D721Med (cell line): ENCODE data around the gene KCNJ15.

ENCODE experiments used
- DNase-seq: peaks from one replicate; pipeline ENCODE4 v3.0.0; 2011; ENCODE audit warnings: low spot score; ENCODE audit not compliant: insufficient read length
- FAIRE-seq: peaks from 2 replicates; lab custom pipeline; 2011; peaks lifted over from hg19 to GRCh38; lab: Jason Lieb, UNC
- TF ChIP-seq, protein P1 (sequence below): IDR thresholded peaks from 2 replicates; pipeline ENCODE4 v1.5.1; 2012; ENCODE audit warnings: mild to moderate bottlenecking, control low read depth; ENCODE audit not compliant: insufficient read depth; ENCODE audit errors: missing control alignments

The KCNJ15 gene

DNA sequence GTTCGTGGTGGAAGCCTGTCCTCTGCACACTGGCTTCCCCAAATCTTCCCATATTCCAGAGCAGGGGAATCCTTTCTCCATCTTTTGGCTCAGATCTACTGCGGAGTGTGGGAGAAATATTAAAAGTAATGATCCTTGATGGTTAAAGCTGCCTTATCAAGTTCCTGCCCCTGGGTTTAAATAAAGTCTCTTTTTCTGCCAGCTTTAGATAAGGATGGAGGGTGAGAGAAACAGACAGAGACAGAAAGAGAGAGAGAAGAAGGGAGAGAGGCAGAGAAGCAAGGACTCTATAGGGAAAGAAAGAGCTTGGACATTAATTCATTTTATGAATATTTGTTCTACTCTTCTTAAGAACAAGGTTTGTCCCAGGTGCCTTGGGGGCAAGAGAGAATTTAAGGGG lies 98.0 kb downstream of the KCNJ15 start:
- no peak for DNase-seq
- TF ChIP-seq, protein P1, sequence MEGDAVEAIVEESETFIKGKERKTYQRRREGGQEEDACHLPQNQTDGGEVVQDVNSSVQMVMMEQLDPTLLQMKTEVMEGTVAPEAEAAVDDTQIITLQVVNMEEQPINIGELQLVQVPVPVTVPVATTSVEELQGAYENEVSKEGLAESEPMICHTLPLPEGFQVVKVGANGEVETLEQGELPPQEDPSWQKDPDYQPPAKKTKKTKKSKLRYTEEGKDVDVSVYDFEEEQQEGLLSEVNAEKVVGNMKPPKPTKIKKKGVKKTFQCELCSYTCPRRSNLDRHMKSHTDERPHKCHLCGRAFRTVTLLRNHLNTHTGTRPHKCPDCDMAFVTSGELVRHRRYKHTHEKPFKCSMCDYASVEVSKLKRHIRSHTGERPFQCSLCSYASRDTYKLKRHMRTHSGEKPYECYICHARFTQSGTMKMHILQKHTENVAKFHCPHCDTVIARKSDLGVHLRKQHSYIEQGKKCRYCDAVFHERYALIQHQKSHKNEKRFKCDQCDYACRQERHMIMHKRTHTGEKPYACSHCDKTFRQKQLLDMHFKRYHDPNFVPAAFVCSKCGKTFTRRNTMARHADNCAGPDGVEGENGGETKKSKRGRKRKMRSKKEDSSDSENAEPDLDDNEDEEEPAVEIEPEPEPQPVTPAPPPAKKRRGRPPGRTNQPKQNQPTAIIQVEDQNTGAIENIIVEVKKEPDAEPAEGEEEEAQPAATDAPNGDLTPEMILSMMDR: no peak
- no peak for FAIRE-seq

DNA sequence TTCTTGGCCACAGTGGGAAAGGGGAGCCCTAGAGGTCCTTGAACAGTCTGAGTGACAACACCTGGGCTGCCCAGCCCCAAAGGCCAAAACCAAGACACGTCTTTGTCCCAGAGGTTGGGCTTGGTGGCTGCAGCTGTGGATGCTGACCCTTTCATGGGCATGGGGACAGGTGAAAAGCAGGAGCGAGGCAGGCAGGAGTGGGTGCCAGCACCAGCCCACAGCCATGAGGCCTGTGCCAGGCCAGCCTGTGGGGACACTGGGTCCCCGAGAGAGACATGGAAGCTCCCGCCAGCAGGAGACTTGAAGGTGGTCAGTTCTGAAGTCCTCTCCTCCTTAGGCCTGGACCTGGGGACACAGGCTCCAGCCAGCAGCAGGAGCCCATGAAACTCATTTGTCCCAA lies 98.6 kb downstream of the KCNJ15 start:
- DNase-seq (no peak), FAIRE-seq (no peak)
- TF ChIP-seq, protein P1: no peak

DNA sequence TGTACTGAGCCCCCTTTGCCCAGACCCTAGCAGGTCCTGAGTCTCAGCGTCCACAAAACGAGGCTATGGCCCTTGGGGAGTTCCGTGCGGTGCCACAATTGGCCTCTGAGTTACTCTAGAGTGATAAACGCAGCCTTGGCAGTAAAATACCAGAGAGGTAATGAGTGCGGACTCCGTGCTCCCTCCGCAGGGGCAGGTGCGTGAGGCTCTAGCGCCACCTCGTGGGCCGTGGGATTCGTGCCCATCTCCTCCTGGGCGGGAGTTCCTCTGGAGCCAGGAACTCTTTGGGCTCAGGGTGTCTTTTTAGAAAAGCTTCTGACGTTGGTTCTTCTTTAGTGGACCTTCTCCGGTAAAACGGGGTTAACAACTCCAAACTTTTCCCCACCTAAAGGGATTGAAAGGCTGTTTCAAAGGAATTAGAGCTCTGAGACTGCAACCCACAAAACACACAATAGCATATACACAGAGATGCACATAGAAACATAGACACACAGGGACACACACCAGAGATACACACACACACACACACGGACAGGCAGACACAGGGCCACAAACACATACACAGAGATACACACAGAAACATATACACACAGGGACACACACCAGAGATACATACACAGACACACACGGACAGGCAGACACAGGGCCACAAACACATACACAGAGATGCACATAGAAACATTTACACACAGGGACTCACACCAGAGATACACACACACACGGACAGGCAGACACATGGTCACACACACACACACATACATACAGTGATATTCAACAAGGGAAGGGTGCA lies 99.4 kb downstream of the KCNJ15 start:
- TF ChIP-seq, protein P1: peak; percentile 85
- FAIRE-seq (no peak), DNase-seq (peak; percentile 84)
